HG03025 (cell line): ENCODE results near the gene CCAR1.
"Not testable (repeated sequence)": the region's sequence is repeated elsewhere in the genome, so short reads cannot be mapped to it uniquely, and the experiment has no call there.

Experiments used
- ATAC-seq: cut with Tn5 transposase; IDR thresholded peaks from one replicate; pipeline ENCODE4 v1.9.1; 2021; ENCODE audit warnings: mild to moderate bottlenecking, moderate library complexity; ENCODE audit not compliant: unreplicated experiment, low FRiP score

CCAR1 gene

GRCh38 chr10:68720793-68721672 is at the start of gene CCAR1:
Gene CCAR1 (plus strand): TSS chr10:68721239. CDS start chr10:68722505, 1,266 bp downstream.
- peak; percentile 98 for ATAC-seq

- ATAC-seq = no peak
These were observed 36.6 kb upstream of the CCAR1 start for GRCh38 chr10:68684413-68684812.

- no peak for ATAC-seq
These were observed 25.0 kb upstream of the CCAR1 start for GRCh38 chr10:68696018-68696417.

GRCh38 chr10:68697106-68697505 is 23.9 kb upstream of the CCAR1 start:
- ATAC-seq = no peak

GRCh38 chr10:68700197-68700596 is 20.8 kb upstream of the CCAR1 start:
- no peak for ATAC-seq

- ATAC-seq = no peak
These were observed 15.5 kb upstream of the CCAR1 start for GRCh38 chr10:68705548-68705947.

GRCh38 chr10:68708987-68709386 is 12.1 kb upstream of the CCAR1 start:
- not testable (repeated sequence) for ATAC-seq

GRCh38 chr10:68713065-68713464 is 8.0 kb upstream of the CCAR1 start:
- not testable (repeated sequence) for ATAC-seq

- no peak for ATAC-seq
These were observed 3.6 kb upstream of the CCAR1 start for GRCh38 chr10:68717435-68717834.

GRCh38 chr10:68721673-68722335 is 765 bp downstream of the CCAR1 start:
- ATAC-seq = peak; percentile 17

- no peak for ATAC-seq
These were observed 4.0 kb downstream of the CCAR1 start for GRCh38 chr10:68725016-68725415.

GRCh38 chr10:68727146-68727545 is 6.1 kb downstream of the CCAR1 start:
- no peak for ATAC-seq

GRCh38 chr10:68732651-68733050 is 11.6 kb downstream of the CCAR1 start:
- ATAC-seq = no peak

GRCh38 chr10:68734349-68734748 is 13.3 kb downstream of the CCAR1 start:
- no peak for ATAC-seq

GRCh38 chr10:68735119-68735518 is 14.1 kb downstream of the CCAR1 start:
- no peak for ATAC-seq

GRCh38 chr10:68735739-68736138 is 14.7 kb downstream of the CCAR1 start:
- not testable (repeated sequence) for ATAC-seq

GRCh38 chr10:68740676-68741075 is 19.6 kb downstream of the CCAR1 start:
- not testable (repeated sequence) for ATAC-seq

GRCh38 chr10:68742397-68742796 is 21.4 kb downstream of the CCAR1 start:
- no peak for ATAC-seq

- no peak for ATAC-seq
These were observed 31.8 kb downstream of the CCAR1 start for GRCh38 chr10:68752711-68753350.

GRCh38 chr10:68756246-68756645 is 35.2 kb downstream of the CCAR1 start:
- ATAC-seq = no peak

- ATAC-seq = no peak
These were observed 35.7 kb downstream of the CCAR1 start for GRCh38 chr10:68756766-68757165.
